ENCODE measurements around the gene WWC2.

- no peak for TF ChIP-seq CTCF (IDR thresholded peaks at IDR 0.05)
- no peak for TF ChIP-seq EP300 (IDR thresholded peaks at IDR 0.05)
- TF ChIP-seq POLR2A (IDR thresholded peaks at IDR 0.05): no peak
These were observed 106.1 kb downstream of the WWC2 start for GRCh38 chr4:183205193-183205592.
